ENCODE results near the gene ZNF783. TPM values are rescaled to one million over a fixed set of nuclear protein-coding genes. Genes with fewer than 3 reads are reported as not detected.
"Not testable (repeated sequence)": the region's sequence is repeated elsewhere in the genome, so short reads cannot be mapped to it uniquely, and the experiment has no call there.

Gene ZNF783
- 6.7 and 7.5 TPM in 2 replicates for total RNA-seq

GRCh38 chr7:149261829-149262617, at the start of gene ZNF783:
ZNF783 (plus strand) TSS chr7:149262196; CDS start chr7:149262334, 138 bp downstream.
- DNase-seq, result peak; percentile 92

GRCh38 chr7:149214020-149214720, 47.8 kb upstream of the ZNF783 start:
- DNase-seq, result no peak

DNA sequence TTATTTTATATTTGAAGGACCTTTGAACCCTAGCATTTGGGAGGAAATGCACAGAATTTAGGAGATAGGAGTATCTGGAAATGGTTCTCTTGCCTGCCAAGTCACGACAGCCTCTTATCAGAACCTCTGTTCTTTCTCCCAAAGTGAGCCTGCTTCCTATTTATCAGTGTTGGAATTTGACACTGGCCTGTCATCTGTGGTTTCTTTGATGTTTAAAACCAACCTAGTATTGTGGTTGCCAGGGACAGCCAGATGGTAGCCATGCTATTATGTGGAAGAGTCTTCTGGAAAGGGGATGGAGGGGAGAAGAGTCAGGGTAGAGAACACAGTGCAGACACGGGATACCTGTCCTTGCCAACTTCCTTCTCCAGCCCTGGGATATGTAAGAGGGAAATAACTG, 45.6 kb upstream of the ZNF783 start:
- DNase-seq, result no peak

- peak; percentile 80 for DNase-seq
Observed at GRCh38 chr7:149217570-149217969, 44.4 kb upstream of the ZNF783 start.

DNA sequence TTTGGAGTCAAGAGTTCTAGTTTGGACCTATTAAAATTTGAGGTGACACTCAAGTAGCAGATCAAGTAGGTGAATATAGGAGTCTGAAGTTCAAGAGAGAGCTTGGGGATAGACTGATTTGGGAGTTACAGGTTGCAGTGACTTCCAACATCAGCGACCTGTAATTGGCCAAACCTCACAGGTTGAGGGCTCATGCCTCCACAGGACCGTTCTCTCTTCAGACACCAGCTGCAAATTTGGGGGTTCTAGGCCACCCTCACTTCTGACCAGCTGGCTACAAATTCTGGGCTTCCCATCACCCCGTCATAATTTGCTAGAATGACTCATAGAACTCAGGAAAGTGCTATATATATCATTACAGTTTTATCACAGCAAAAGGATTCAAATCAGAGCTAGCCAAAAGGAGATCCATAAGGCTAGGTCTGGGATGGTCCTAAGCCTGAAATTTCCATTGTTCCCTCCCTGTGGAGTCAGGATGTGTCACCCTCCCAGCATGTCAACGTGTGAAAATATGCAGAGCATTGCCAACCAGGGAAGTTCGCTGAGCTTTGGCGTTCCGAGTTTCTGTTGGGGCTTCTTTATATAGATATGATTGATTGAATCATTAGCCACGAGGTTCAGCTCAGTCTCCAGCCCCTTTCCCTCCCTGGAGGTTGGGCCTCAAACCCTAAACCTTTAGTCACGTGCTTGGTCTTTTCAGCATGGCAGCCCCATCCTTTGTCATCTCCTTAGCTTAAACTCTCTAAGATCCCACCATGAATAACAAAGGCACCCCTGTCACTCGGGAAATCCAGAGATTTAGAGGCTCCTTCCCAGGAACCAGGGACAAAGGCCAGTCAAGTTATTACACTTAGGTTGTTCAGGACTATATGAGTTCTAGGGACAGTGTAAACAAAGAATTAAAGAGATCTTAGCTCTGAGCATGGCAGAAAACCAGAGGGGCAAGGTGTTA, 43.3 kb upstream of the ZNF783 start:
- DNase-seq, result peak; percentile 58

DNA sequence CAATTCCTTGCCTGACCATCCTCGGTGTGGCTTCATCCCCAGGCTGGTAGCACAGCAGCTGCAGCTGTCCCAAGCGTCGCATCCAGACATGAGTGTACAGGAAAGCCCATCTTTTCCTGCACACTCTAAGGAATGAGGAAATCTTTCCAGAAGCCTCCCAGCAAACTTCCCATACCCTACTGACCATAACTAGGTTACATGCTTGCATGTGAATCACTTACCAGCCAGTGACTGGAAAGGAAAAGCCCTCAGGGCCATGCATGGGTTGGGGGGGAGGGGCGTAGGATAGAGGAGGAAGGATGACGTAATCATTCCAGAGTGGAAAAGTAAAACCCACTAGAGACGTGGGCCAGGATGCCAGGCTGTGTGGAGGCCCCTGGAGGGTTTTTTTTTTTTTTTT, 41.5 kb upstream of the ZNF783 start:
- DNase-seq, result peak; percentile 55

DNA sequence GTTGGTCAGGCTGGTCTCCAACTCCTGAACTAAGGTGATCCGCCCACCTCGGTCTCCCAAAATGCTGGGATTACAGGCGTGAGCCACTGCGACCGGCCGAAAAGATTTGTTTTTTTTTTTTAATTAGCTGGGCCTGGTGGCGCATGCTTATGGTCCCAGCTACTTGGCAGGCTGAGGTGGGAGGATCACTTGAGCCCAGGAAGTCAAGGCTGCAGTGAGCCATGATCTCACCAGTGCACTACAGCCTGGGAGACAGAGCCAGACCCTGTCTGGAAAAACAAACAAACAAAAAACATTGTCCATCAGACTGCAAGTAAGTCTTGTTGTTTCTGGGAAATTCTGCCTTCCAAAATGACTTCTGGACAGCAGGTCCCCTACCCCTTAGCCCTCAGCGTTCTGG, 38.8 kb upstream of the ZNF783 start:
- no peak for DNase-seq

DNA sequence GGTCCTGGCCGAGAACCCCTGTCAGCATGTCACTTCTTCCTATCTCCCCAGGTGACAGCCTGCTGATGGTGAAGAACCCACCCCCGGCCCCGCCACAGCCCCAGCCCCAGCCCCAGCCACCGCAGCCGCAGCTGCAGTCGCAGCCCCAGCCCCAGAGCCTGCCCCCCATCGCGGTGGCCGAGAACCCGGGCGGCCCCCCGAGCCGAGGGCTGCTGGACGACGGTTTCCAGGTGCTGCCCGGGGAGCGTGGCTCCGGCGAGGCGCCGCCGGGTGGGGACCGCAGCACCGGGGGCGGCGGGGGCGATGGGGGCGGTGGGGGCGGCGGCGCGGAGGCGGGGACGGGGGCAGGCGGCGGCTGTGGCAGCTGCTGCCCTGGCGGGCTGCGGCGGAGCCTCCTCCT, 38.2 kb upstream of the ZNF783 start:
- no peak for DNase-seq

GRCh38 chr7:149224352-149224751, 37.6 kb upstream of the ZNF783 start:
- no peak for DNase-seq

GRCh38 chr7:149225106-149225505, 36.9 kb upstream of the ZNF783 start:
- DNase-seq, result no peak

- DNase-seq, result no peak
Observed at GRCh38 chr7:149225656-149226055, 36.3 kb upstream of the ZNF783 start.

DNA sequence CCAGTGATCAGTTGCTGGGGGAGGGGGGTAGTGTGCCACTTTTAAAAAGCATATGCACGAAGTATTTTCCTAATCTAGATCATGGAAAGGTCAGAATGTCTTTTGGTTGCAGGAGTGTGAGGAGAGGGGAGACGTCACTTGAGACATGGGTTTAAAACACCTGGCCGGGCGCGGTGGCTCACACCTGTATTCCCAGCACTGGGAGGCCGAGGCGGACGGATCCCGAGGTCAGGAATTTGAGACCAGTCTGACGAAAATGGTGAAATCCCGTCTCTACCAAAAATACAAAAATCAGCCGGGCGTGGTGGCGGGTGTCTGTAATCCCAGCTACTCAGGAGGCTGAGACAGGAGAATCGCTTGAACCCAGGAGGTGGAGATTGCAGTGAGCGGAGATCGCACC, 35.6 kb upstream of the ZNF783 start:
- DNase-seq, result not testable (repeated sequence)

GRCh38 chr7:149226840-149227494, 35.0 kb upstream of the ZNF783 start:
- DNase-seq, result no peak

- no peak for DNase-seq
Observed at GRCh38 chr7:149228831-149229471, 33.0 kb upstream of the ZNF783 start.

DNA sequence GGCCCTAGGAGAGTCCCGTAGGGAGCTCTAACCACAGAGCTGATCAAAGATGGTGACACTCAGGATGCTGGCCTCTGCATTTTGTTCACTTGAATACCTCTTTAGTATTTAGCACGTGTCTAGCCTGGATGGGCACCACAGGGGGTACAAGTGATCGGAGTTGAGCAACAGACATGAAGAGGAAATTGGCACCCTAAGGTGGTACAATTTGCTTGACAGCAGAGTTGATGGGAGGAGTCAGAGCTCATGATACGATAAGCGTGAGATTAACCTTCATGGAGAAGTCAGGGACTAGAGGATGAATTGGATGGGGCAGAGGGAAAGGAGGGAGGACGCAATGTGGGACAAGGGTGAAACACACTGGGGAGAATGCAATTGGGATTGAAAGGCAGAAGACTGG, 32.5 kb upstream of the ZNF783 start:
- no peak for DNase-seq

GRCh38 chr7:149232362-149232761, 29.6 kb upstream of the ZNF783 start:
- no peak for DNase-seq

- peak; percentile 27 for DNase-seq
Observed at GRCh38 chr7:149233655-149234204, 28.3 kb upstream of the ZNF783 start.

- DNase-seq, result no peak
Observed at GRCh38 chr7:149237502-149237901, 24.5 kb upstream of the ZNF783 start.

- DNase-seq, result no peak
Observed at GRCh38 chr7:149238051-149238450, 23.9 kb upstream of the ZNF783 start.

GRCh38 chr7:149239345-149240143, 22.5 kb upstream of the ZNF783 start, which contains the start of gene ZNF212:
ZNF212 (plus strand) TSS chr7:149239651; CDS start chr7:149239779, 128 bp downstream.
- DNase-seq, result peak; percentile 95

- DNase-seq, result no peak
Observed at GRCh38 chr7:149240637-149241036, 21.4 kb upstream of the ZNF783 start.

Measured in dermis blood vessel endothelial cell (primary cell).